PC-9 (cell line): Measurements from ENCODE around the gene ALS2. TPM values are rescaled to one million over a fixed set of nuclear protein-coding genes. Genes with fewer than 3 reads are reported as not detected.

Experiments
- BruUV-seq: library from RNA; stranded (reverse); fragments of 400-500 nt; replicated peaks from 2 replicates; lab custom pipeline; 2021; lab: Mats Ljungman, UMichigan
- CTCF ChIA-PET: fragments of 300-600 bp; sonication (Branson Sonifier 250); formaldehyde crosslinking; loops from one replicate; lab custom pipeline; 2022; ENCODE audit warnings: antibody characterized with exemption; lab: Charles Lee
- POLR2A ChIA-PET: fragments of 300-600 bp; sonication (Branson Sonifier 250); formaldehyde crosslinking; loops from one replicate; lab custom pipeline; 2022; ENCODE audit warnings: antibody characterized with exemption; ENCODE audit not compliant: unreplicated experiment; lab: Charles Lee
- DNase-seq, 2 experiments: peaks; one replicate each; pipeline versions ENCODE4 v3.0.0 to v3.0.0-alpha.2; 2015 to 2022; ENCODE audit warnings: mixed read lengths in 1 of 2
- H2AFZ ChIP-seq: fragments of 200-600 bp; sonication (generic); 2 replicates; pipeline ENCODE4 v1.8.1; 2017; ENCODE audit warnings: antibody characterized with exemption
- H3F3A ChIP-seq: fragments of 200-600 bp; sonication (generic); 2 replicates; pipeline ENCODE4 v1.8.1; 2017; ENCODE audit warnings: antibody characterized with exemption, mild to moderate bottlenecking, low read depth; ENCODE audit not compliant: insufficient read depth
- H3K27ac ChIP-seq: fragments of 200-600 bp; sonication (generic); 2 replicates; pipeline ENCODE4 v1.6.1; 2016; ENCODE audit warnings: mixed run types
- H3K27me3 ChIP-seq: fragments of 200-600 bp; sonication (generic); 2 replicates; pipeline ENCODE4 v1.6.1; 2016; ENCODE audit warnings: low read depth, mixed run types; ENCODE audit not compliant: insufficient read depth
- H3K36me3 ChIP-seq: fragments of 200-600 bp; sonication (generic); 2 replicates; pipeline ENCODE4 v1.6.1; 2016; ENCODE audit warnings: low read depth, mixed run types
- H3K4me1 ChIP-seq: fragments of 200-600 bp; sonication (generic); replicated peaks from 2 replicates; pipeline ENCODE4 v1.6.1; 2016; ENCODE audit warnings: mixed run types; ENCODE audit not compliant: insufficient read depth
- H3K4me2 ChIP-seq: fragments of 200-600 bp; sonication (generic); 2 replicates; pipeline ENCODE4 v1.6.1; 2017; ENCODE audit warnings: mixed run types
- H3K4me3 ChIP-seq: fragments of 200-600 bp; sonication (generic); 2 replicates; pipeline ENCODE4 v1.6.1; 2016; ENCODE audit warnings: mixed run types
- H3K79me2 ChIP-seq: fragments of 200-600 bp; sonication (generic); 2 replicates; pipeline ENCODE4 v1.6.1; 2017; ENCODE audit warnings: low read depth, mixed run types
- H3K9me2 ChIP-seq: fragments of 200-600 bp; sonication (generic); 2 replicates; pipeline ENCODE4 v1.8.1; 2017; ENCODE audit warnings: mild to moderate bottlenecking; ENCODE audit not compliant: insufficient read depth
- H3K9me3 ChIP-seq: fragments of 200-600 bp; sonication (generic); 2 replicates; pipeline ENCODE4 v1.8.1; 2016; ENCODE audit warnings: low read depth; ENCODE audit not compliant: insufficient read depth
- H4K20me1 ChIP-seq: fragments of 200-600 bp; sonication (generic); 2 replicates; pipeline ENCODE4 v1.8.1; 2017; ENCODE audit not compliant: insufficient read depth
- CTCF ChIP-seq: fragments of 200-600 bp; sonication (generic); conservative IDR thresholded peaks from 2 replicates; pipeline ENCODE4 v1.6.1; 2017; ENCODE audit warnings: mixed run types, antibody characterized with exemption, mild to moderate bottlenecking, moderate library complexity
- EZH2 ChIP-seq: fragments of 200-600 bp; sonication (generic); IDR thresholded peaks from 2 replicates; pipeline ENCODE4 v1.8.0; 2017; ENCODE audit warnings: antibody characterized with exemption, low read depth
- intact Hi-C: fragments of 100-400 bp; cut with micrococcal nuclease; formaldehyde crosslinking; loops from one replicate; pipeline ENCODE4 v1.10.0; 2022; ENCODE audit not compliant: unreplicated experiment
- total RNA-seq: library from RNA; stranded (reverse); gene quantifications from 2 replicates; pipeline ENCODE4 v1.2.3, GENCODE V29; 2021

Gene ALS2
- total RNA-seq, 1 experiment from 2014 or later: 27.6 TPM

GRCh38 chr2:201656740-201657139 lies 124.0 kb downstream of the ALS2 start:
- Histone ChIP-seq H3K27me3 (no peaks in the 10 kb centered on the region), H3K9me3 (no peaks in the 10 kb centered on the region), H3K27ac (no peak overlapping the region), H3K4me2 (no peak overlapping the region), H3K36me3 (no peaks in the 10 kb centered on the region), H3K9me2 (no peaks in the 10 kb centered on the region), H4K20me1 (no peaks in the 10 kb centered on the region), H3K4me1 (no peaks in the 10 kb centered on the region), H2AFZ (no peak overlapping the region), H3K79me2 (no peaks in the 10 kb centered on the region), H3F3A (no peaks in the 10 kb centered on the region; the same call in 1 of the 2 replicates), H3K4me3 (no peak overlapping the region)
- CTCF ChIA-PET: no interaction called here
- intact Hi-C loops: no loop called here
- no TSS peak for BruUV-seq
- POLR2A ChIA-PET: no interaction called here
- no peak for DNase-seq
- no peak for TF ChIP-seq EZH2
- TF ChIP-seq CTCF: no peak

GRCh38 chr2:201656102-201656501 lies 124.6 kb downstream of the ALS2 start:
- BruUV-seq: no TSS peak
- intact Hi-C loops: no loop called here
- Histone ChIP-seq H3K27me3 (no peaks in the 10 kb centered on the region), H3K79me2 (no peaks in the 10 kb centered on the region), H3K27ac (no peak overlapping the region), H4K20me1 (no peaks in the 10 kb centered on the region), H3K36me3 (no peaks in the 10 kb centered on the region), H3K4me3 (no peak overlapping the region), H3K4me1 (no peaks in the 10 kb centered on the region), H3K9me2 (no peaks in the 10 kb centered on the region), H3K9me3 (no peaks in the 10 kb centered on the region), H3K4me2 (no peak overlapping the region), H2AFZ (no peak overlapping the region), H3F3A (no peaks in the 10 kb centered on the region; the same call in 1 of the 2 replicates)
- CTCF ChIA-PET: no interaction called here
- DNase-seq: no peak
- POLR2A ChIA-PET: no interaction called here
- TF ChIP-seq CTCF (no peak), EZH2 (no peak)

- POLR2A ChIA-PET: no interaction called here
- H2AFZ ChIP-seq: no peak overlapping the region
- no TSS peak for BruUV-seq
- no peak for TF ChIP-seq EZH2
- TF ChIP-seq CTCF: no peak
- no peaks in the 10 kb centered on the region for H4K20me1 ChIP-seq
- no peak for DNase-seq
- no peaks in the 10 kb centered on the region for H3K9me3 ChIP-seq
- H3F3A ChIP-seq: no peaks in the 10 kb centered on the region; the same call in 1 of the 2 replicates
- no peaks in the 10 kb centered on the region for H3K27me3 ChIP-seq
- H3K27ac ChIP-seq: no peak overlapping the region
- H3K4me2 ChIP-seq: no peak overlapping the region
- no peaks in the 10 kb centered on the region for H3K9me2 ChIP-seq
- CTCF ChIA-PET: no interaction called here
- intact Hi-C loops: no loop called here
- H3K79me2 ChIP-seq: no peaks in the 10 kb centered on the region
- no peak overlapping the region for H3K4me3 ChIP-seq
- H3K4me1 ChIP-seq: no peaks in the 10 kb centered on the region
- H3K36me3 ChIP-seq: no peaks in the 10 kb centered on the region
Observed at GRCh38 chr2:201654616-201655384, 125.9 kb downstream of the ALS2 start.
